ENCODE data around the gene NTN4.

- TF ChIP-seq EZH2 (IDR thresholded peaks at IDR 0.05; ENCODE audit: insufficient read depth, poor library complexity, severe bottlenecking): no peak
- no peak for TF ChIP-seq EZH2phosphoT487 (IDR thresholded peaks at IDR 0.05; ENCODE audit: insufficient read depth, low read depth)
Measured at GRCh38 chr12:95763809-95764253, 26.7 kb downstream of the NTN4 start.
